HG03280 (cell line): ENCODE measurements around the gene CYB5R4.
"Not testable (repeated sequence)": the region's sequence is repeated elsewhere in the genome, so short reads cannot be mapped to it uniquely, and the experiment has no call there.

Experiments
- ATAC-seq: cut with Tn5 transposase; IDR thresholded peaks from one replicate; pipeline ENCODE4 v1.9.1; 2021; ENCODE audit warnings: mild to moderate bottlenecking, moderate library complexity; ENCODE audit not compliant: unreplicated experiment

Gene CYB5R4

GRCh38 chr6:83907623-83908390 lies 48.3 kb downstream of the CYB5R4 start:
- ATAC-seq: not testable (repeated sequence)

DNA sequence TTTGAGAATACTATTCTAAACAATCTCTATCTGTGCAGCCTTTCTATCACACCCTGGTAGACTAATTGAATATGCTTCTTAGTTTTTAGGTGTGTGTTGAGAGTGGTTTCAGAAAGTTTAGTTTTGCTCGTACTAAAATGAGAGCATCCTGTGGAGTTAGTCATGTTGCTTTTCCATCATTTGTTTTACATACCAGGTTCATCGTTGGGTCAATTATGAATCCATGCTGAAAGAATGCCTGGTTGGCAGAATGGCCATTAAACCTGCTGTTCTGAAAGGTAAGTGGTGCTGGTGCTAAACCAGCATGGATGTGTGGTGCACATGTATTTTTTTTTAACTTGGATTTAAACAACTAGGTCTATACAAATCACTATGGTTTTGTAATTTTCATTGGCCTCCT lies 49.3 kb downstream of the CYB5R4 start:
- no peak for ATAC-seq

- ATAC-seq: no peak
Measured at GRCh38 chr6:83911278-83911677, 51.8 kb downstream of the CYB5R4 start.

GRCh38 chr6:83914953-83915352 lies 55.5 kb downstream of the CYB5R4 start:
- ATAC-seq: no peak

DNA sequence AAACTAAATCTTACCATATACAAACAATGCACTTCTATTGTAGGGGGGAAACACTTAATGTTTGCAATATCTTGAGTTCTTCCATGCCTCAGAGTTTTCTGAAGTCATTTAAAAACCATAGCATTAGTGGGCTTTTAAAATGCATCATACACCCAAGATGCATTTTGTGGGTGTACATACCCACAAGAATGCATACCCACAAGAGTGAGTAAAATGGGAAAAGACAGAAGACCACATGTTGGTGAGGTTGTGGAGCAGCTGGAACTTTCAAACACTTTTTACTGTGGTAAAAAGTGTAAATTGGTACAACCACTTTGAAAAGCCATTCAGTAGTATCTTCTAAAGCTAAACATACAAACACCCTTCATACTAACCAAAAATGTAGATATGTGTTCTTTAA lies 57.5 kb downstream of the CYB5R4 start:
- no peak for ATAC-seq

- ATAC-seq: no peak
Measured at GRCh38 chr6:83920017-83920416, 60.5 kb downstream of the CYB5R4 start.

- no peak for ATAC-seq
Measured at GRCh38 chr6:83921315-83921714, 61.8 kb downstream of the CYB5R4 start.

DNA sequence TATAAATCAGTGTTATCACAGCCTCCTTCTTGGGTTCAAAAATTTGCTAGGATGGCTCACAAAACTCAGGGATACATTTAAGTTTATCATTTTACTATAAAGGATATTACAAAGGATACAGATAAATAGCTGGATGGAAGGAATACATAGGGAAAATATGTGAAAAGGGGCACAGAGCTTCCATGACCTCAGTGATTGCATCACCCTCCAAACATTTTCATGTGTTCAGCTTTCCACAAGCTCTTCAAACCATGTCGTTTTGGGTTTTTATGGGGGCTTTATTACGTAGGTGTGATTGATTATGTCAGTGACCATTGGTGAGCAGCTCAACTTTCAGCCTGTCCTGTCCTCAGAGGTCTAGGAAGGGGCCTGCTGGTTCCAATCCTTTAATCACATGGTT lies 68.0 kb downstream of the CYB5R4 start:
- no peak for ATAC-seq

DNA sequence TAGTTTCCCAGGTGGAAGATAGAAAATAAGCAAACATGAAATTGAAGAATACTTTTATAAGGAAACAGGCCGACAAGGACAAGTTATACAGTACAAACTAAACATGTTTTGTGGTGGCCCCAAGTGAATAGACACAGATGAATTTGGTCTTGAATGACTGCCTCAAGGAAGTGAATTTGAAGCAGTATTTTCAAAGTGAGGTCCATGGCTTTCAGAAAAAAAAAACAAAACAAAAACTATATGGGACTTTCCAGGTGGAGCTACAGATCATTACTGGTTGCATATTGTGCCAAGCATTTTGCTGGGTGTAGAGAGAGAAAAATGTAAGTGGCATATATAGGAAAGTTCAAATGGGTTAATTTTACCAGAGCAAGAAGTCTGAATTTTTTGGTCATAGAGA lies 68.8 kb downstream of the CYB5R4 start:
- ATAC-seq: no peak

DNA sequence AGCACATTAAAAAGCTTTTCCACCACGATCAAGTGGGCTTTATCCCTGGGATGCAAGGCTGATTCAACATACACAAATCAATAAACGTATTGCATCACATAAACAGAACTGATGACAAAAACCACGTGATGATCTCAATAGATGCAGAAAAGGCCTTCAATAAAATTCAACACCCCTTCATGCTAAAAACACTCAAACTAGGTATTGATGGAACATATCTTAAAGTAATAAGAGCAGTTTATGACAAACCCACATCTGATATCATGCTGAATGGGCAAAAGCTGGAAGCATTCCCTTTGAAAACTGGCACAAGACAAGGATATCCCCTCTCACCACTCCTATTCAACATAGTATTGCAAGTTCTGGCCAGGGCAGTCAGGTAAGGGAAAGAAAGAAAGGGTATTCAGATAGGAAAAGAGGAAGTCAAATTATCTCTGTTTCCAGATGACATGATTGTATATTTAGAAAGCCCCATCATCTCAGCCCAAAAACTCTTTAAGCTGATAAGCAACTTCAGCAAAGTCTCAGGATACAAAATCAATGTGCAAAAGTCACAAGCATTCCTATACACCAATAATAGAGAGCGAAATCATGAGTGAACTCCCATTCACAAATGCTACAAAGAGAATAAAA lies 86.8 kb downstream of the CYB5R4 start:
- not testable (repeated sequence) for ATAC-seq

- ATAC-seq: not testable (repeated sequence)
Measured at GRCh38 chr6:83947983-83948382, 88.5 kb downstream of the CYB5R4 start.

DNA sequence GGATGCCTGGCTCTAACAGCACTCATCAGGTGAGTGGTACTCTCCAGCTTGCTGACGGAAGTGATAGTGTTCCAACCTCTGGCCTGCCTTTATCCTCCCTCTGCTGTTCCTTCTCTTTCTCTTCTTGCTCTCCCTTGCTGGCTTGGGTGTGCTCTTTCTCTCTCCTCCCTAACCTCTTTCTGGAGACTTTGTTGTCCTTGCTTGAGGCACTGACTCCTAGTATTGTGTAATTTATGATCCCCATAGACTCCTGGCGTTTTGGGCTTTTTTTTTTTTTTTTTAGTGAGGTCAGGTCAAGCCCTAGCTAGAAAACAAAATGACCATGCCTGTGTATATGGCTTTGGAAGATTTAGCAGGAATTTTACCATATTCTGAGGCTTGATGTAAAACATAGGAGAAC lies 89.4 kb downstream of the CYB5R4 start:
- ATAC-seq: no peak

DNA sequence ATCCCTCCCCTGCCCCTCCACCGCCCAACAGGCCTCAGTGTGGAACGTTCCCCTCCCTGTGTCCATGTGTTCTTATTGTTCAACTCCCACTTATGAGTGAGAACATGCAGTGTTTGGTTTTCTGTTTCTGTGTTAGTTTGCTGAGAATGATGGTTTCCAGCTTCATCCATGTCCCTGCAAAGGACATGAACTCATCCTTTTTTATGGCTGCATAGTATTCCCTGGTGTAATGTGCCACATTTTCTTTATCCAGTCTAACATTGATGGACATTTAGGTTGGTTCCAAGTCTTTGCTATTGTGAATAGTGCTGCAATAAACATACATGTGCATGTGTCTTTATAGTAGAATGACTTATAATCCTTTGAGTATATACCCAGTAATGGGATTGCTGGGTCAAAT lies 91.9 kb downstream of the CYB5R4 start:
- ATAC-seq: not testable (repeated sequence)

DNA sequence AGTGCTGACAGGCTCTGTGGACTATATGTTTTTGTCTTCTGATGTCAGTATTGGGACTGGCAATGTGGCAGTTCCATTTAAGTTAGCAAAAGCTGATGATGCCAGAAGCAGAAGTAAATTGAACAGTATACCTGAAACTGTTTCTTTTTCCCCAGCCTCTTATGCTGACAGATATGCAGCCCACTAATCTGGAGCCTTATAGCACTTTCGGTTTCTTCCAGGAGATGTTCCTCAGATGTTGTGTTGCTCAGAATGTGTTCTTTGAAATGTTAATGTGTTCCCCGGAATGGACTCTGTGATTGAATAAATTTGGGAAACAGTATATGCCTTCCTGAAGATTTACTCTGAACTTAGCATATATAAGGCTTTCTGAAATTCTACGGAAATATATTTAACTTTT lies 93.3 kb downstream of the CYB5R4 start:
- ATAC-seq: no peak

DNA sequence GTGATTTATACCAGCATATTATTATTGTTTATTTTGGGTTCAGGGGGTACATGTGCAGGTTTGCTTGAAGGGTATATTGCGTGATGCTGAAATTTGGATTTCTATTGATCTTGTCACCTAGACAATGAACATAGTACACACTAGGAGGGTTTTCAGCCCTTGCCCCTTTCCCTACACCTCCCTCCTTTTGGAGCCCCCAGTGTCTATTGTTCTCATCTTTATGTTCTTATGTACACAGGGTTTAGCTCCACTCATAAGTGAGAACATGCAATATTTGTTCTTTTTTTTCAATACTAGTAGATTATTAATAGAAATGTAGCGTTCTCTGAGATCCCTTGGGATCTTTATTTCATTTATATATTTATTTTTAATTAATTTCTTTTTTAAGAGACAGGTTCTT lies 94.9 kb downstream of the CYB5R4 start:
- ATAC-seq: no peak

DNA sequence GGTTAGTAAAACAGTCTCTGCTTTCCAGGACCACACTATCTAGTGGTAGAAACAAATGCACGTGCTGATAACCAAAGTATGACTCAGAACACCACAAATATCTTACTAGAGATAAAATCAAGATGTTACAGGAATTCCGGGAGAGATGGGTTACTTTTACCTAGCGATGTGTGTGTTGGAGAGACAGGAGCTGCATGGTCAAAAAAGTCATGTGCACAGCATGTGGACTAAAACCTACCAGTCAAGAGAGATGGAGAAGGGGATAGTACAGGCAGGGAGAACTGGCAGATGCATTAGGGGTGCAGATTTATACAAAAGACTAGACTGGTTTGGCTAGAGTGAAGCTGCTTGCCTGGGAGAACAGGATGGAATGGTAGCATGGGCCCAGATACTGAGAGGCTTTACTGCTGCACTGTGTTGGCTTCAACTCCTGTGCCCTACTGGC lies 98.8 kb downstream of the CYB5R4 start:
- ATAC-seq: no peak

- ATAC-seq: no peak
Measured at GRCh38 chr6:83960664-83961063, 101.2 kb downstream of the CYB5R4 start.

GRCh38 chr6:83962582-83962981 lies 103.1 kb downstream of the CYB5R4 start:
- no peak for ATAC-seq

DNA sequence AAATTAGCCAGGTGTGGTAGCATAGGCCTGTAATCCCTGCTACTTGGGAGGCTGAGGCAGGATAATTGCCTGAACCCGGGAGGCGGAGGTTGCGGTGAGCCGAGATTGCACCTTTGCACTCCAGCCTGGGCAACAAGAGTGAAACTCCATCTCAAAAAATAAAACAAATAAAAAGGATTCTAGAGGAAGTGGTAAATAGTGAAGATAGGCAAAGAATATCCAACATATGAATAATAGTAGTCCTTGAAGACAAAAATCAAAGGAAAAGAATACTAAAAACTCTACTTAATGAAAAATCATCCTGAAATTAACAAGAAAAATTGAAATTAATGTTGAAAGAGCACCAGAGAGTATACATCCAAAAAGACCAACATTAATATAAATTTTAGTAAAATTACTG lies 107.0 kb downstream of the CYB5R4 start:
- ATAC-seq: no peak

DNA sequence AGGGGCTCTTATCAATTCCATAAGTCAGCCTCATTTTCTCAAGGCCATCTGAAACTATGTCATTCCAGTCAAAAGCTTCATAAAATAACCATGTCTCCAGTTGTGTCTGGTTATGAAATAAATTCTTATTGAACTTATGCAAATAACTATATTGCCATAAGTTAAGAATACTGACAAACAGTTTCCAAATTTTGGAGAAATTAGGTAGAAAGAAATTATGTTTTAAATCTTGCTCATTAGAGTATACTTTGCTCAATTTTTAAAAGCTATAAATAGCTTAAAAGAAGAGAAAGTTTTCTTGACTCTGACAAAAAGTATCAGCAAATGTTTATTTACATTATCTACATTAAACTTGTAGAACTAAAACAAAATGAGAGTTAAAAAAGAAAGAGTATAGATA lies 111.1 kb downstream of the CYB5R4 start:
- no peak for ATAC-seq

DNA sequence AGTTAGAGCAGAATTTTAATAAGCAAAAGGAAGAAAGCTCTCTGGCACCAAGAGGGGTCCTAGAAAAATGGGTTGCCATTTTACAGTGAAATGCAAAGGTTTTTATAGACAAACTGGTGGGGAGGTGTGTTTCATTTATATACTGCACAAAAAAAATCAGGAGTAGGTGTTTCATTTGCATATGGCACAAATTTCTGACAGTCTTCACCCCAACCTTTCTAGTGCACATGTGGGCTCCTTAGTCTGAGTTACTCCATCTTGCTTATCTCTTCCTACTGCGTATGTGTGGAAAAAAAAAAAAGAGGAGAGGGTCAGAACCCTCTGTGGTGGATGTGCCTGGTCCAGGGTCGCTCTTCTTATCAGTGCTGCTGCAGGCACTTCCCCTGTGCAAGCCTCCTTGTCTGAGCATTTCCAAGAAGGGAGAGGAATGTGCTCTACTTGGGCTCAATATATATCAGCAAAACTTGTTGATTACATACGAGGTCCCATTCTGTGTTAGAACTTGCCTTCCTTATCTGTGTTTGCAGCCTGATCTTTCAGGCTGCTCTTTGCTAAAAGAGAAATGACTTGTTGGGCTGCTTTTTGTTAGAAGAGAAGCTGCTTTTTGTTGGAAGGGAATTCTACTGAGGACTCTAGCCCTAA lies 115.0 kb downstream of the CYB5R4 start:
- ATAC-seq: no peak
